HEK293 (cell line): ENCODE measurements around the gene PLGRKT.

ENCODE experiments used
- CTCF ChIA-PET: fragments of 350-600 bp; formaldehyde crosslinking; extraction: SDS; loops from one replicate; lab custom pipeline; 2021; ENCODE audit warnings: antibody characterized with exemption; lab: Yijun Ruan, JAX
- POLR2A ChIA-PET: fragments of 300-600 bp; formaldehyde crosslinking; extraction: SDS; loops from one replicate; lab custom pipeline; 2020; ENCODE audit warnings: antibody characterized with exemption, inconsistent platforms; lab: Yijun Ruan, JAX
- H3K27ac ChIP-seq: fragments of 200-500 bp; sonication (Bioruptor generic); 2 replicates; pipeline ENCODE4 v1.5.1; 2014; ENCODE audit warnings: low read depth, low read length, control low read depth, inconsistent platforms; ENCODE audit errors: extremely low read depth
- H3K36me3 ChIP-seq, 2 experiments: fragments of 200-500 bp in 1 of 2; sonication (Bioruptor generic) in 1 of 2; 1 replicate in 1 of 2; 2 replicates in 1 of 2; pipeline ENCODE4 v1.5.1; 2014 to 2017; ENCODE audit warnings: inconsistent platforms in 2 of 2, low read length in 2 of 2; ENCODE audit not compliant: control insufficient read depth in 2 of 2, insufficient read depth in 1 of 2
- H3K4me1 ChIP-seq: fragments of 200-500 bp; sonication (Bioruptor generic); 2 replicates; pipeline ENCODE4 v1.5.1; 2014; ENCODE audit warnings: mild to moderate bottlenecking, low read length, inconsistent platforms; ENCODE audit not compliant: control insufficient read depth, insufficient read depth
- H3K4me3 ChIP-seq: 2 replicates; pipeline ENCODE4 v1.5.1; 2011; ENCODE audit warnings: low read depth, mild to moderate bottlenecking, control low read depth, low read length, moderate library complexity
- H3K9me3 ChIP-seq: fragments of 200-500 bp; sonication (Bioruptor generic); 2 replicates; pipeline ENCODE4 v1.5.1; 2014; ENCODE audit warnings: low read depth, low read length, inconsistent platforms; ENCODE audit not compliant: control insufficient read depth, insufficient read depth
- GLIS1 ChIP-seq: fragments of 450-650 bp; formaldehyde crosslinking; IDR thresholded peaks from 2 replicates; pipeline ENCODE4 v1.5.1; 2016; ENCODE audit warnings: missing biosample characterization, missing genetic modification characterization
- HOXA7 ChIP-seq: sonication (generic); formaldehyde crosslinking; IDR thresholded peaks from 2 replicates; pipeline ENCODE4 v1.8.1; 2022; ENCODE audit warnings: missing genetic modification reagents, borderline replicate concordance
- PRDM1 ChIP-seq: fragments of 450-650 bp; formaldehyde crosslinking; IDR thresholded peaks from 2 replicates; pipeline ENCODE4; 2016; ENCODE audit warnings: missing biosample characterization, missing genetic modification characterization
- SP3 ChIP-seq: fragments of 450-650 bp; formaldehyde crosslinking; IDR thresholded peaks from 2 replicates; pipeline ENCODE4 v1.5.1; 2016; ENCODE audit warnings: missing biosample characterization, missing genetic modification characterization
- YY2 ChIP-seq: fragments of 450-650 bp; formaldehyde crosslinking; IDR thresholded peaks from 2 replicates; pipeline ENCODE4 v1.5.1; 2016; ENCODE audit warnings: missing biosample characterization, missing genetic modification characterization
- ZNF146 ChIP-seq: fragments of 450-650 bp; formaldehyde crosslinking; IDR thresholded peaks from 2 replicates; pipeline ENCODE4 v1.5.1; 2016; ENCODE audit warnings: missing biosample characterization, missing genetic modification characterization
- ZNF416 ChIP-seq: fragments of 450-650 bp; formaldehyde crosslinking; IDR thresholded peaks from 2 replicates; pipeline ENCODE4 v1.5.1; 2016; ENCODE audit warnings: missing biosample characterization, missing genetic modification characterization
- ZNF585B ChIP-seq: fragments of 450-650 bp; formaldehyde crosslinking; IDR thresholded peaks from 2 replicates; pipeline ENCODE4 v1.5.1; 2016; ENCODE audit warnings: missing biosample characterization, missing genetic modification characterization
- ZNF747 ChIP-seq: fragments of 450-650 bp; formaldehyde crosslinking; IDR thresholded peaks from 2 replicates; pipeline ENCODE4 v1.5.1; 2016; ENCODE audit warnings: missing biosample characterization, missing genetic modification characterization
- ZNF843 ChIP-seq: fragments of 450-650 bp; formaldehyde crosslinking; IDR thresholded peaks from 2 replicates; pipeline ENCODE4 v1.5.1; 2016; ENCODE audit warnings: missing biosample characterization, missing genetic modification characterization
- ZSCAN16 ChIP-seq: fragments of 450-650 bp; formaldehyde crosslinking; IDR thresholded peaks from 2 replicates; pipeline ENCODE4 v1.5.1; 2016; ENCODE audit warnings: missing biosample characterization, missing genetic modification characterization
- TF ChIP-seq, protein P1 (sequence below): fragments of 450-650 bp; formaldehyde crosslinking; IDR thresholded peaks from 2 replicates; pipeline ENCODE4 v1.5.1; 2017; ENCODE audit warnings: missing biosample characterization, missing genetic modification characterization
- TF ChIP-seq, protein P2 (sequence below): fragments of 450-650 bp; formaldehyde crosslinking; IDR thresholded peaks from 2 replicates; pipeline ENCODE4 v1.5.1; 2016; ENCODE audit warnings: missing biosample characterization, missing genetic modification characterization, borderline replicate concordance
- TF ChIP-seq, protein P3 (sequence below): fragments of 450-650 bp; formaldehyde crosslinking; IDR thresholded peaks from 2 replicates; pipeline ENCODE4 v1.5.1; 2016; ENCODE audit warnings: missing biosample characterization, missing genetic modification characterization
- TF ChIP-seq, protein P4 (sequence below): fragments of 450-650 bp; formaldehyde crosslinking; IDR thresholded peaks from 2 replicates; pipeline ENCODE4 v1.5.1; 2017; ENCODE audit warnings: missing biosample characterization, mild to moderate bottlenecking, missing genetic modification characterization, moderate library complexity

PLGRKT gene

GRCh38 chr9:5486988-5487387, 49.3 kb upstream of the PLGRKT start (continued):
- TF ChIP-seq, protein P1, sequence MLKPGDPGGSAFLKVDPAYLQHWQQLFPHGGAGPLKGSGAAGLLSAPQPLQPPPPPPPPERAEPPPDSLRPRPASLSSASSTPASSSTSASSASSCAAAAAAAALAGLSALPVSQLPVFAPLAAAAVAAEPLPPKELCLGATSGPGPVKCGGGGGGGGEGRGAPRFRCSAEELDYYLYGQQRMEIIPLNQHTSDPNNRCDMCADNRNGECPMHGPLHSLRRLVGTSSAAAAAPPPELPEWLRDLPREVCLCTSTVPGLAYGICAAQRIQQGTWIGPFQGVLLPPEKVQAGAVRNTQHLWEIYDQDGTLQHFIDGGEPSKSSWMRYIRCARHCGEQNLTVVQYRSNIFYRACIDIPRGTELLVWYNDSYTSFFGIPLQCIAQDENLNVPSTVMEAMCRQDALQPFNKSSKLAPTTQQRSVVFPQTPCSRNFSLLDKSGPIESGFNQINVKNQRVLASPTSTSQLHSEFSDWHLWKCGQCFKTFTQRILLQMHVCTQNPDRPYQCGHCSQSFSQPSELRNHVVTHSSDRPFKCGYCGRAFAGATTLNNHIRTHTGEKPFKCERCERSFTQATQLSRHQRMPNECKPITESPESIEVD (tag by site-specific recombination) = no peak
- TF ChIP-seq, protein P2, sequence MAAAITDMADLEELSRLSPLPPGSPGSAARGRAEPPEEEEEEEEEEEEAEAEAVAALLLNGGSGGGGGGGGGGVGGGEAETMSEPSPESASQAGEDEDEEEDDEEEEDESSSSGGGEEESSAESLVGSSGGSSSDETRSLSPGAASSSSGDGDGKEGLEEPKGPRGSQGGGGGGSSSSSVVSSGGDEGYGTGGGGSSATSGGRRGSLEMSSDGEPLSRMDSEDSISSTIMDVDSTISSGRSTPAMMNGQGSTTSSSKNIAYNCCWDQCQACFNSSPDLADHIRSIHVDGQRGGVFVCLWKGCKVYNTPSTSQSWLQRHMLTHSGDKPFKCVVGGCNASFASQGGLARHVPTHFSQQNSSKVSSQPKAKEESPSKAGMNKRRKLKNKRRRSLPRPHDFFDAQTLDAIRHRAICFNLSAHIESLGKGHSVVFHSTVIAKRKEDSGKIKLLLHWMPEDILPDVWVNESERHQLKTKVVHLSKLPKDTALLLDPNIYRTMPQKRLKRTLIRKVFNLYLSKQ (tag by site-specific recombination) = no peak
- TF ChIP-seq ZNF585B (tag by site-specific recombination) (no peak), HOXA7 (CRISPR knock-in tag) (no peak), ZNF843 (tag by site-specific recombination) (no peak)

DNA sequence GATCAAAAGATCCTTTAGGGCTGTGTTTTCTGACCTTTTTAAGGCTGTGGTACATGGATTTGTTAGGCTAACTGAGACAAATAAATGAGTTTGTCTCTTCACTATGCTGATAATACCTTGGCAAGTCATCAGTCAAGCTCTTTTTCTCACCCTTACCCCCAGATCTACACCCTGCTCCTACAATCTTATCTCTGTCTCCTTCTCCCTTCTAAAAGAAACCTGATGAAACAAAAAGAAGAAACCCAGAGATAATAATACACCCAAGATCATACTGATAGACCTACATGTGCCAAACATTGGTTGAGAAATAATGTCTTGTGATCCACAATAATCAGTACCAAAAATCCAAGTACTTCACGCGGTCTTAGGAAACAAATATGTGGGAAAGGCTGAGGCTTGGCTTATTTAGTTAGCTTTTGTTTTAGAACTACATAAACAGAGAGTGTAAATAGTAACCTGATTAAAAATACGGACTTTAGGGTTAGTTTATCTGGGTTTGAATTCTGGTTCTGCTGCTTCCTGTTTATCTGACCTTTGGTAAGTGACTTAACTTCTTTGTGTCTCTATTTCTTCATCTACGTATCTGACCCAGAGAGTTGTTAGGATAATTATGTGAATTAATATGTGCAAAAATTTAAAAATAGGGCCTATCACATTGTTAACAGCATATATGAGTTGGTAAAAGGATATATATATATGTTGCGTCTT, 47.8 kb upstream of the PLGRKT start:
- no peaks in the 10 kb centered on the region for H3K4me1 ChIP-seq
- CTCF ChIA-PET = interaction anchor here (0.6 to 0.7 kb wide), 2 partner anchors 115 to 130 kb away, joined by 3 read pairs; no protein-coding TSS in a partner anchor
- no peak overlapping the region for H3K4me3 ChIP-seq
- POLR2A ChIA-PET = no interaction called here
- no peak for TF ChIP-seq ZNF146 (tag by site-specific recombination)
- TF ChIP-seq ZSCAN16 (tag by site-specific recombination) = no peak
- TF ChIP-seq, protein P3, sequence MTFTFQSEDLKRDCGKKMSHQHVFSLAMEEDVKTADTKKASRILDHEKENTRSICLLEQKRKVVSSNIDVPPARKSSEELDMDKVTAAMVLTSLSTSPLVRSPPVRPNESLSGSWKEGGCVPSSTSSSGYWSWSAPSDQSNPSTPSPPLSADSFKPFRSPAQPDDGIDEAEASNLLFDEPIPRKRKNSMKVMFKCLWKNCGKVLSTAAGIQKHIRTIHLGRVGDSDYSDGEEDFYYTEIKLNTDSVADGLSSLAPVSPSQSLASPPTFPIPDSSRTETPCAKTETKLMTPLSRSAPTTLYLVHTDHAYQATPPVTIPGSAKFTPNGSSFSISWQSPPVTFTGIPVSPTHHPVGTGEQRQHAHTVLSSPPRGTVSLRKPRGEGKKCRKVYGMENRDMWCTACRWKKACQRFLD (tag by site-specific recombination) = no peak
- TF ChIP-seq, protein P4, sequence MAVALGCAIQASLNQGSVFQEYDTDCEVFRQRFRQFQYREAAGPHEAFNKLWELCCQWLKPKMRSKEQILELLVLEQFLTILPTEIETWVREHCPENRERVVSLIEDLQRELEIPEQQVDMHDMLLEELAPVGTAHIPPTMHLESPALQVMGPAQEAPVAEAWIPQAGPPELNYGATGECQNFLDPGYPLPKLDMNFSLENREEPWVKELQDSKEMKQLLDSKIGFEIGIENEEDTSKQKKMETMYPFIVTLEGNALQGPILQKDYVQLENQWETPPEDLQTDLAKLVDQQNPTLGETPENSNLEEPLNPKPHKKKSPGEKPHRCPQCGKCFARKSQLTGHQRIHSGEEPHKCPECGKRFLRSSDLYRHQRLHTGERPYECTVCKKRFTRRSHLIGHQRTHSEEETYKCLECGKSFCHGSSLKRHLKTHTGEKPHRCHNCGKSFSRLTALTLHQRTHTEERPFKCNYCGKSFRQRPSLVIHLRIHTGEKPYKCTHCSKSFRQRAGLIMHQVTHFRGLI (tag by site-specific recombination) = no peak
- no peaks in the 10 kb centered on the region for H3K9me3 ChIP-seq
- no peaks in the 10 kb centered on the region for H3K36me3 ChIP-seq
- no peak overlapping the region for H3K27ac ChIP-seq

GRCh38 chr9:5483306-5483705, 45.6 kb upstream of the PLGRKT start:
- Histone ChIP-seq H3K4me1 (no peaks in the 10 kb centered on the region), H3K36me3 (no peaks in the 10 kb centered on the region), H3K4me3 (no peak overlapping the region), H3K9me3 (no peaks in the 10 kb centered on the region), H3K27ac (no peak overlapping the region)
- ChIA-PET CTCF (interaction anchor here (1.0 kb wide), 1 partner anchor 116 kb away, joined by 3 read pairs; no protein-coding TSS in a partner anchor), POLR2A (interaction anchor here (0.6 to 1.0 kb wide), 2 partner anchors 47 to 145 kb away, joined by 3 read pairs; no protein-coding TSS in a partner anchor)
- TF ChIP-seq SP3 (tag by site-specific recombination) (no peak), YY2 (tag by site-specific recombination) (no peak), GLIS1 (tag by site-specific recombination) (no peak), ZNF416 (tag by site-specific recombination) (no peak), ZNF747 (tag by site-specific recombination) (no peak), PRDM1 (tag by site-specific recombination) (no peak)
- TF ChIP-seq, protein P1 (tag by site-specific recombination) = no peak
